Camera-type eye (tissue), 1 donor: ENCODE results near the gene C6orf163. TPM values are rescaled to one million over a fixed set of nuclear protein-coding genes. Genes with fewer than 3 reads are reported as not detected.

Experiments
- total RNA-seq: library from RNA; depleted of rRNA; stranded (reverse); fragments of >200 nt; gene quantifications from one replicate; pipeline ENCODE4 v1.2.3, GENCODE V29; 2014

Gene C6orf163
- 8.0 TPM for total RNA-seq

DNA sequence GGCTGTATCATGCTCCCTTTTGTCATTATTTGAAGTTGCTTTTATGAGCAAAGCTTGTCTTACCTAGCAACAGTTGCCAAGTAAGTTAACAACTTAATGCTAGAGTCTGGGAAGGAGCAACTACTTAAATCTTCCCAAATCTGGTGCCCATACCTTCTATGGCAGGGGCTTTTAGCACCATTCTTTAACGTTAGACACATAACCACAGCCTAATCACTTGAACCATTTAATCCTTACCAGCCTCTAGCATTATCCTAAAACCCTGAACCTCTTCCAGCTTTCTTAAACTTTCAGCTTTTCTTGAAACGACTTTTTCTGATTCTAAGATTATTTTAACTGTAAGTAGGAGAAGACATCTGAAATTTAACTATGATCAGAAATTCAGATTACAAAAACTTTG, at the start of gene C6orf163:
Gene C6orf163 (plus strand): TSS at position 83 of the 400 bp plus-strand sequence. CDS start 287 bp downstream, at position 370.

DNA sequence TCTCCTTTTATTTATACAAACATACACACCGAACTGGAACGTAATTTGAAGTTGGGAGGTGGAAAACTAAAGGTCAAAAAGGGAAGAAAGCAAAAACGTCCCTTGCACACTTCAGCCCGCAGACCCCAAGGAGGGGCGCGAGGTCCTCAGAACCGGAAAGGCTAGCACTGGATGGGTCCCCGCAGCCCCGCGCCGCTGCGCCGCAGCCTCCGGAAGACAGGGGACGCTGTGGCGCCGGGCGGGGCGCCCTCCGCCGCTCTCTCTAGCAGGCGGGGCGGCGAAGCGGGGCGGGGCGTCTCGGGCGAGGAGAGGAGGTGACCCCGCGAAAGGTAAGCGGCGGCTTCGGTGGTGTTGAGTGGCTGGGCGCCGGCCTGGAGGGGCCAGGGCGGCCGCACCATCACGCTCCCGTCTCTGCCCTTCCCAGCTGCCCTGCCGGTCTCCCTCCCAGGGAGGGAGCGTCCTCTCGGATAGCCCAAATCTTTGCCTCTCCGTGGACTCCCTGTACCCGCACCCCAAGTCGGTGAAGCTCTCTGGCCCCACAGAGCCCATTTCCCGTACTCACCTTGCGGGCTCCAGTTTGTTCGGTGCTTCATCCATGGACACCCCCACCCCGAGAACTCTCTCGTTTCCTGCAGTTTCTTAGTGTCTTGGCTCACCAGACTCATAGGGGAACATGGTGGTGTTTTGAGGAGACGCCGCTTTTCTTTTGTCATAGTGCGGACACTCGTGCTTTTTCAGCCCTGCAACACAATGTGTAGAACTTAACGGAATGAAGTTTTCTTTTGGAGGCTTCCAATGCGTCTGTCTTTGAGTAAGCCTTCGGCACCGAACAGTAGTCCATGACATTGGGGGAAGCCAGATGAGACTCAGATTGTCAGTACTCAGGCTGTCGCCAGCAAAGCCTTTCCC, 22.1 kb upstream of the C6orf163 start, which contains the start of gene SMIM8:
Gene SMIM8 (plus strand): TSS at position 285 of the 909 bp plus-strand sequence. CDS start 14,444 bp downstream, outside the sequence.

GRCh38 chr6:87407901-87408720, 63.5 kb downstream of the C6orf163 start, which contains the start of gene CFAP206:
TSS of gene CFAP206 (plus strand) at chr6:87407972. CDS start at chr6:87409840, 1,868 bp downstream.

Other genes with a start within 250 kb of the C6orf163 start
- not detected for gene CGA, start 249.7 kb upstream of the C6orf163 start, total RNA-seq
- 177 TPM for gene ZNF292, start 189.2 kb upstream of the C6orf163 start, total RNA-seq
- 31.7 TPM for gene SMIM8, start 22.2 kb upstream of the C6orf163 start, total RNA-seq
- gene GJB7, start 15.5 kb upstream of the C6orf163 start, total RNA-seq = not detected
- 3.4 TPM for gene CFAP206, start 63.2 kb downstream of the C6orf163 start, total RNA-seq
- 32.0 TPM for gene SLC35A1, start 128.2 kb downstream of the C6orf163 start, total RNA-seq
- gene RARS2, start 245.2 kb downstream of the C6orf163 start, total RNA-seq = 58.4 TPM
- 55.2 TPM for gene ORC3, start 245.3 kb downstream of the C6orf163 start, total RNA-seq